DND-41 (cell line): ENCODE data around the gene WNT1.

Source experiments
- ATAC-seq: fragments of 200-7000 bp; cut with Tn5 transposase; 3 replicates; pipeline ENCODE4 v1.9.1; 2021; ENCODE audit warnings: low read depth; ENCODE audit not compliant: insufficient read depth
- DNase-seq: peaks from one replicate; pipeline ENCODE4 v3.0.0-alpha.2; 2020
- H2AFZ ChIP-seq: 2 replicates; pipeline ENCODE4 v1.6.0; 2012; ENCODE audit warnings: low read depth, low read length
- H3K27ac ChIP-seq: 2 replicates; pipeline ENCODE4 v1.5.1; 2012; ENCODE audit warnings: low read length, inconsistent platforms
- H3K27me3 ChIP-seq: fragments of 200-600 bp; sonication (generic); 2 replicates; pipeline ENCODE4 v1.6.0; 2012; ENCODE audit warnings: low read length, mild to moderate bottlenecking, inconsistent platforms; ENCODE audit not compliant: insufficient read depth, poor library complexity
- H3K36me3 ChIP-seq: 2 replicates; pipeline ENCODE4 v1.5.1; 2012; ENCODE audit warnings: low read length, inconsistent platforms; ENCODE audit not compliant: insufficient read depth
- H3K4me1 ChIP-seq: 2 replicates; pipeline ENCODE4 v1.5.1; 2012; ENCODE audit warnings: mild to moderate bottlenecking, low read length; ENCODE audit not compliant: insufficient read depth
- H3K4me2 ChIP-seq: 2 replicates; pipeline ENCODE4 v1.6.0; 2012; ENCODE audit warnings: mild to moderate bottlenecking, moderate library complexity, low read length, inconsistent platforms; ENCODE audit not compliant: insufficient read depth
- H3K4me3 ChIP-seq, 2 experiments: fragments of 200-600 bp in 1 of 2; shearing (Covaris generic) in 1 of 2; 2 replicates each; pipeline ENCODE4 v1.5.1; 2012 to 2016; ENCODE audit warnings: inconsistent platforms in 2 of 2, low read length in 2 of 2, mild to moderate bottlenecking in 2 of 2, low read depth in 1 of 2, moderate library complexity in 1 of 2
- H3K79me2 ChIP-seq: 2 replicates; pipeline ENCODE4 v1.6.0; 2012; ENCODE audit warnings: low read length, inconsistent platforms; ENCODE audit not compliant: insufficient read depth
- H3K9ac ChIP-seq: 2 replicates; pipeline ENCODE4 v1.6.0; 2012; ENCODE audit warnings: low read depth, mild to moderate bottlenecking, inconsistent platforms, low read length, moderate library complexity
- H3K9me3 ChIP-seq: 2 replicates; pipeline ENCODE4 v1.5.1; 2012; ENCODE audit warnings: low read length, moderate library complexity, mild to moderate bottlenecking, inconsistent platforms; ENCODE audit not compliant: insufficient read depth, severe bottlenecking
- H4K20me1 ChIP-seq: 2 replicates; pipeline ENCODE4 v1.6.0; 2012; ENCODE audit warnings: low read length; ENCODE audit not compliant: insufficient read depth
- CTCF ChIP-seq: IDR thresholded peaks from 2 replicates; pipeline ENCODE4 v1.5.1; 2012; ENCODE audit warnings: borderline replicate concordance, low read length, moderate library complexity, mild to moderate bottlenecking; ENCODE audit not compliant: poor library complexity, severe bottlenecking; ENCODE audit errors: extremely low read depth
- EZH2 ChIP-seq: IDR thresholded peaks from 3 replicates; pipeline ENCODE4 v1.6.1; 2012; ENCODE audit warnings: borderline replicate concordance, low read depth, mild to moderate bottlenecking, moderate library complexity, low read length, inconsistent platforms; ENCODE audit not compliant: severe bottlenecking

WNT1 gene

GRCh38 chr12:49013428-49013827 lies 35.3 kb downstream of the WNT1 start:
- peaks cover 19% of the 10 kb centered on the region for H3K4me1 ChIP-seq
- H3K27me3 ChIP-seq: no peaks in the 10 kb centered on the region
- no peaks in the 10 kb centered on the region for H4K20me1 ChIP-seq
- no peak overlapping the region for H3K4me2 ChIP-seq
- no peak overlapping the region for H3K27ac ChIP-seq
- no peak overlapping the region for H3K4me3 ChIP-seq
- peaks cover 38% of the 10 kb centered on the region for H3K79me2 ChIP-seq
- H3K9me3 ChIP-seq: no peaks in the 10 kb centered on the region
- DNase-seq (no peak), ATAC-seq (no peak)
- H2AFZ ChIP-seq: no peak overlapping the region
- TF ChIP-seq EZH2 (no peak), CTCF (no peak)
- H3K9ac ChIP-seq: no peak overlapping the region
- peaks cover 29% of the 10 kb centered on the region for H3K36me3 ChIP-seq

GRCh38 chr12:49014547-49014946 lies 36.4 kb downstream of the WNT1 start:
- no peak overlapping the region for H3K27ac ChIP-seq
- peaks cover 38% of the 10 kb centered on the region for H3K79me2 ChIP-seq
- H3K36me3 ChIP-seq: peaks cover 25% of the 10 kb centered on the region
- ATAC-seq (no peak), DNase-seq (no peak)
- H4K20me1 ChIP-seq: no peaks in the 10 kb centered on the region
- TF ChIP-seq EZH2: no peak
- peak; percentile 30 for TF ChIP-seq CTCF
- no peaks in the 10 kb centered on the region for H3K9me3 ChIP-seq
- H3K4me1 ChIP-seq: peaks cover 22% of the 10 kb centered on the region
- H3K27me3 ChIP-seq: no peaks in the 10 kb centered on the region
- H3K4me2 ChIP-seq: no peak overlapping the region
- H3K9ac ChIP-seq: no peak overlapping the region
- H3K4me3 ChIP-seq: no peak overlapping the region
- no peak overlapping the region for H2AFZ ChIP-seq

- DNase-seq (no peak), ATAC-seq (no peak)
- Histone ChIP-seq H3K27me3 (no peaks in the 10 kb centered on the region), H3K27ac (no peak overlapping the region), H3K79me2 (peaks cover 38% of the 10 kb centered on the region), H3K4me1 (peaks cover 27% of the 10 kb centered on the region), H3K36me3 (peaks cover 24% of the 10 kb centered on the region), H3K9ac (no peak overlapping the region), H3K4me2 (no peak overlapping the region), H4K20me1 (no peaks in the 10 kb centered on the region), H3K9me3 (no peaks in the 10 kb centered on the region), H3K4me3 (no peak overlapping the region), H2AFZ (no peak overlapping the region)
- TF ChIP-seq CTCF (no peak), EZH2 (no peak)
Measured at GRCh38 chr12:49015196-49015595, 37.1 kb downstream of the WNT1 start.

GRCh38 chr12:49017891-49018260 lies 39.8 kb downstream of the WNT1 start:
- Histone ChIP-seq H3K79me2 (peaks cover 38% of the 10 kb centered on the region), H3K9me3 (no peaks in the 10 kb centered on the region), H3K4me1 (peaks cover 30% of the 10 kb centered on the region), H3K36me3 (peaks cover 30% of the 10 kb centered on the region), H3K4me2 (peak overlapping the region; percentile 91), H3K4me3 (peak overlapping the region; percentile 36 to 66), H2AFZ (peak overlapping the region; percentile 85), H3K27me3 (no peaks in the 10 kb centered on the region), H4K20me1 (no peaks in the 10 kb centered on the region), H3K9ac (peak overlapping the region; percentile 70), H3K27ac (peak overlapping the region; percentile 82)
- TF ChIP-seq CTCF (no peak), EZH2 (no peak)
- peak; percentile 47 for DNase-seq
- ATAC-seq: peak; percentile 9; the same call in 2 of the 3 replicates
